Measurements from ENCODE around the gene SHANK1. TPM values are rescaled to one million over a fixed set of nuclear protein-coding genes. Genes with fewer than 3 reads are reported as not detected.

The SHANK1 gene
- total RNA-seq, 4 donors from 2014 or later: 0.42 to 6.6 TPM; not detected in 2

- Histone ChIP-seq H3K27me3 (peaks cover 93% of the 10 kb centered on the region), H3K27ac (no peak overlapping the region), H3K4me1 (peaks cover 4% of the 10 kb centered on the region), H3K4me3 (no peak overlapping the region), H3K9me3 (no peaks in the 10 kb centered on the region), H3K36me3 (no peaks in the 10 kb centered on the region)
- TF ChIP-seq EP300 (IDR thresholded peaks at IDR 0.05) (no peak), POLR2A (IDR thresholded peaks at IDR 0.05) (no peak), CTCF (IDR thresholded peaks at IDR 0.05) (no peak), POLR2AphosphoS5 (IDR thresholded peaks at IDR 0.05) (no peak)
- DNase-seq (ENCODE audit: low spot score in 2 of 2): no peak
- WGBS: 76% methylated on average over 13 of the region's 13 CpGs
These were observed 22.0 kb downstream of the SHANK1 start for GRCh38 chr19:50697414-50698124.

GRCh38 chr19:50696094-50696483 lies 23.5 kb downstream of the SHANK1 start:
- no peak overlapping the region for H3K27ac ChIP-seq
- peaks cover 92% of the 10 kb centered on the region for H3K27me3 ChIP-seq
- DNase-seq (ENCODE audit: low spot score in 2 of 2): no peak
- H3K4me1 ChIP-seq: peaks cover 4% of the 10 kb centered on the region
- H3K4me3 ChIP-seq: no peak overlapping the region
- 48% methylated on average over 15 of the region's 15 CpGs for WGBS
- TF ChIP-seq EP300 (IDR thresholded peaks at IDR 0.05) (no peak), POLR2A (IDR thresholded peaks at IDR 0.05) (no peak), CTCF (IDR thresholded peaks at IDR 0.05) (no peak), POLR2AphosphoS5 (IDR thresholded peaks at IDR 0.05) (no peak)
- no peaks in the 10 kb centered on the region for H3K9me3 ChIP-seq
- H3K36me3 ChIP-seq: no peaks in the 10 kb centered on the region

GRCh38 chr19:50695251-50696093 lies 24.1 kb downstream of the SHANK1 start:
- no peaks in the 10 kb centered on the region for H3K9me3 ChIP-seq
- no peak for DNase-seq (ENCODE audit: low spot score in 2 of 2)
- TF ChIP-seq POLR2A (IDR thresholded peaks at IDR 0.05) (no peak), POLR2AphosphoS5 (IDR thresholded peaks at IDR 0.05) (no peak), CTCF (IDR thresholded peaks at IDR 0.05) (no peak), EP300 (IDR thresholded peaks at IDR 0.05) (no peak)
- no peak overlapping the region for H3K27ac ChIP-seq
- 6% methylated on average over 23 of the region's 81 CpGs for WGBS
- no peaks in the 10 kb centered on the region for H3K36me3 ChIP-seq
- H3K4me3 ChIP-seq: no peak overlapping the region
- peaks cover 96% of the 10 kb centered on the region for H3K27me3 ChIP-seq
- H3K4me1 ChIP-seq: peaks cover 4% of the 10 kb centered on the region

GRCh38 chr19:50694815-50695145 lies 24.8 kb downstream of the SHANK1 start:
- DNase-seq (ENCODE audit: low spot score in 2 of 2): no peak
- no peak overlapping the region for H3K4me3 ChIP-seq
- no peaks in the 10 kb centered on the region for H3K36me3 ChIP-seq
- H3K9me3 ChIP-seq: no peaks in the 10 kb centered on the region
- peaks cover 4% of the 10 kb centered on the region for H3K4me1 ChIP-seq
- 3% methylated on average over 17 of the region's 51 CpGs for WGBS
- H3K27me3 ChIP-seq: peaks cover 93% of the 10 kb centered on the region
- no peak for TF ChIP-seq POLR2AphosphoS5 (IDR thresholded peaks at IDR 0.05)
- no peak for TF ChIP-seq EP300 (IDR thresholded peaks at IDR 0.05)
- TF ChIP-seq POLR2A (IDR thresholded peaks at IDR 0.05): no peak
- TF ChIP-seq CTCF (IDR thresholded peaks at IDR 0.05): no peak
- no peak overlapping the region for H3K27ac ChIP-seq

All from suprapubic skin (tissue), 4 donors.